Measurements from ENCODE around the gene EPX. TPM values are rescaled to one million over a fixed set of nuclear protein-coding genes. Genes with fewer than 3 reads are reported as not detected.

Gene EPX
- total and polyA plus RNA-seq, 2 of the 4 experiments (the other 2 are of a cell fraction): not detected

GRCh38 chr17:58191241-58191896 is 1.2 kb upstream of the EPX start:
- 34% methylated on average over 6 of the region's 14 CpGs; no CpG with 5 or more reads in 1 of the 2 experiments for WGBS, 2 experiments (ENCODE audit: extremely low coverage in 2 of 2, insufficient read length in 1 of 2)
- Histone ChIP-seq H3K18ac (ENCODE audit: low read depth, low read length) (no peak overlapping the region), H4K20me1 (ENCODE audit: insufficient read depth, low read length) (no peaks in the 10 kb centered on the region), H2AK9ac (replicated peaks; ENCODE audit: low read depth, low read length, poor library complexity) (no peak overlapping the region), H3K27ac (ENCODE audit: insufficient read depth, low read length) (no peak overlapping the region), H2BK5ac (ENCODE audit: low read depth, low read length, poor library complexity, severe bottlenecking) (no peak overlapping the region), H4K5ac (ENCODE audit: low read depth, low read length) (no peak overlapping the region), H2AK5ac (ENCODE audit: low read depth, low read length) (no peak overlapping the region), H3K9ac (ENCODE audit: low read depth, low read length) (no peak overlapping the region), H3K23ac (ENCODE audit: low read depth, low read length) (no peak overlapping the region), H3K27me3 (ENCODE audit: control insufficient read depth, insufficient read depth, low read length) (peaks cover 14% of the 10 kb centered on the region), H3K9me1 (ENCODE audit: insufficient read depth, low read length) (peaks cover 4% of the 10 kb centered on the region; the same call in 1 of the 2 replicates), H4K91ac (ENCODE audit: insufficient read depth, low read depth, low read length) (no peak overlapping the region), H3K36me3 (ENCODE audit: control insufficient read depth, insufficient read depth, low read length) (no peaks in the 10 kb centered on the region), H2BK20ac (ENCODE audit: low read depth, low read length) (no peak overlapping the region), H2BK120ac (ENCODE audit: low read depth, low read length) (no peak overlapping the region), H4K8ac (ENCODE audit: low read depth in 2 of 2, low read length in 2 of 2) (no peak overlapping the region), H3K14ac (replicated peaks; ENCODE audit: low read depth, low read length) (no peak overlapping the region), H3K4ac (ENCODE audit: low read depth, low read length) (no peak overlapping the region), H3K56ac (ENCODE audit: extremely low read depth, insufficient read depth, low read length) (no peak overlapping the region), H3K4me3 (ENCODE audit: insufficient read depth, low read depth, low read length) (no peak overlapping the region), H2BK15ac (ENCODE audit: low read depth, low read length) (no peak overlapping the region), H3K4me2 (ENCODE audit: low read depth, low read length) (no peak overlapping the region), H3K4me1 (ENCODE audit: control insufficient read depth, insufficient read depth, low read length) (no peaks in the 10 kb centered on the region), H3K9me3 (ENCODE audit: control insufficient read depth, insufficient read depth, low read length) (no peaks in the 10 kb centered on the region), H3K79me1 (ENCODE audit: low read depth in 1 of 2, low read length in 2 of 2) (no peaks in the 10 kb centered on the region), H2AFZ (replicated peaks; ENCODE audit: low read length, poor library complexity) (no peak overlapping the region)
- no TSS peak for BruUV-seq (replicated peaks)
- intact Hi-C loops (cut with micrococcal nuclease): no loop called here
- in situ Hi-C loops (cut with MboI; ENCODE audit: low sequenced_read_pairs): no loop called here
- DNase-seq (no peak), ATAC-seq (ENCODE audit: low read depth) (no peak)
- dilution Hi-C loops (cut with HindIII; ENCODE audit: low sequenced_read_pairs, unreplicated experiment): no loop called here
- CTCF ChIA-PET: no interaction called here
- TF ChIP-seq CHD1 (IDR thresholded peaks at IDR 0.05; ENCODE audit: low read depth, low read length) (no peak), NFE2L2 (IDR thresholded peaks at IDR 0.05; ENCODE audit: low read depth, low read length) (no peak), MAZ (IDR thresholded peaks at IDR 0.05; ENCODE audit: borderline replicate concordance, low read depth, low read length) (no peak), USF2 (IDR thresholded peaks at IDR 0.05; ENCODE audit: low read depth, low read length) (no peak), RFX5 (IDR thresholded peaks at IDR 0.05; ENCODE audit: low read depth, low read length) (no peak), BHLHE40 (IDR thresholded peaks at IDR 0.05; ENCODE audit: low read depth, low read length) (no peak), RCOR1 (IDR thresholded peaks at IDR 0.05; ENCODE audit: insufficient replicate concordance, low read length) (no peak), RAD21 (IDR thresholded peaks at IDR 0.05; ENCODE audit: low read length) (no peak), CTCF (conservative IDR thresholded peaks at IDR 0.05; ENCODE audit: low read depth, low read length) (no peak), CEBPB (IDR thresholded peaks at IDR 0.05; ENCODE audit: low read depth, low read length) (no peak), SMC3 (IDR thresholded peaks at IDR 0.05; ENCODE audit: low read depth, low read length) (no peak), MAFK (IDR thresholded peaks at IDR 0.05; ENCODE audit: low read depth, low read length) (no peak), FOS (IDR thresholded peaks at IDR 0.05; ENCODE audit: low read depth, low read length) (no peak), MXI1 (IDR thresholded peaks at IDR 0.05; ENCODE audit: borderline replicate concordance, low read depth, low read length) (no peak), ELK1 (IDR thresholded peaks at IDR 0.05; ENCODE audit: borderline replicate concordance, low read depth, low read length) (no peak), POLR2A (IDR thresholded peaks at IDR 0.05; ENCODE audit: low read depth, low read length) (no peak)
- POLR2A ChIA-PET (ENCODE audit: unreplicated experiment): no interaction called here
